Umbilical cord (tissue), 1 donor: ENCODE results near the gene L1CAM. TPM values are rescaled to one million over a fixed set of nuclear protein-coding genes. Genes with fewer than 3 reads are reported as not detected.

ENCODE experiments used
- total RNA-seq: library from RNA; depleted of rRNA; stranded (reverse); fragments of >200 nt; gene quantifications from one replicate; pipeline ENCODE4 v1.2.3, GENCODE V29; 2014; ENCODE audit warnings: low replicate concordance; ENCODE audit not compliant: insufficient read depth

L1CAM gene
- total RNA-seq, 1 donor from 2014 or later = 18.8 TPM

Other genes with a start within 250 kb of the L1CAM start
- 6.3 TPM for gene DUSP9, start 239.0 kb downstream of the L1CAM start, total RNA-seq
- 24.1 TPM for gene PNCK, start 212.4 kb downstream of the L1CAM start, total RNA-seq
- 27.0 TPM for gene SLC6A8, start 198.2 kb downstream of the L1CAM start, total RNA-seq
- gene BCAP31, start 161.8 kb downstream of the L1CAM start, total RNA-seq = 58.5 TPM
- 15.6 TPM for gene ABCD1, start 161.3 kb downstream of the L1CAM start, total RNA-seq
- gene PLXNB3, start 121.9 kb downstream of the L1CAM start, total RNA-seq = 23.6 TPM
- not detected for gene SRPK3, start 105.1 kb downstream of the L1CAM start, total RNA-seq
- gene IDH3G, start 91.8 kb downstream of the L1CAM start, total RNA-seq = 17.1 TPM
- gene SSR4, start 91.5 kb downstream of the L1CAM start, total RNA-seq = 135 TPM
- gene PDZD4, start 55.6 kb downstream of the L1CAM start, total RNA-seq = 7.7 TPM
- 3.1 TPM for gene AVPR2, start 18.5 kb upstream of the L1CAM start, total RNA-seq
- gene ARHGAP4, start 40.1 kb upstream of the L1CAM start, total RNA-seq = 49.4 TPM
- 4.1 TPM for gene NAA10, start 48.9 kb upstream of the L1CAM start, total RNA-seq
- 11.1 TPM for gene RENBP, start 58.5 kb upstream of the L1CAM start, total RNA-seq
- gene HCFC1, start 85.6 kb upstream of the L1CAM start, total RNA-seq = 7.2 TPM
- 140 TPM for gene TMEM187, start 86.6 kb upstream of the L1CAM start, total RNA-seq
- gene IRAK1, start 133.7 kb upstream of the L1CAM start, total RNA-seq = 43.1 TPM
- 18.8 TPM for gene MECP2, start 211.5 kb upstream of the L1CAM start, total RNA-seq